A549 treated with CORT108297 at 1 μM for 4 hours (cell line): ENCODE data around the gene ATG2A. TPM values are rescaled to one million over a fixed set of nuclear protein-coding genes. Genes with fewer than 3 reads are reported as not detected.

ENCODE experiments used
- total RNA-seq: library from RNA; stranded (reverse); fragments of 200-300 nt; extraction: Qiagen RNA extraction; gene quantifications from 5 replicates; pipeline ENCODE4 v1.2.3, GENCODE V29; 2022

The ATG2A gene
- total RNA-seq = 12.4 to 25.1 TPM (median 23.4 TPM) in 5 replicates

DNA sequence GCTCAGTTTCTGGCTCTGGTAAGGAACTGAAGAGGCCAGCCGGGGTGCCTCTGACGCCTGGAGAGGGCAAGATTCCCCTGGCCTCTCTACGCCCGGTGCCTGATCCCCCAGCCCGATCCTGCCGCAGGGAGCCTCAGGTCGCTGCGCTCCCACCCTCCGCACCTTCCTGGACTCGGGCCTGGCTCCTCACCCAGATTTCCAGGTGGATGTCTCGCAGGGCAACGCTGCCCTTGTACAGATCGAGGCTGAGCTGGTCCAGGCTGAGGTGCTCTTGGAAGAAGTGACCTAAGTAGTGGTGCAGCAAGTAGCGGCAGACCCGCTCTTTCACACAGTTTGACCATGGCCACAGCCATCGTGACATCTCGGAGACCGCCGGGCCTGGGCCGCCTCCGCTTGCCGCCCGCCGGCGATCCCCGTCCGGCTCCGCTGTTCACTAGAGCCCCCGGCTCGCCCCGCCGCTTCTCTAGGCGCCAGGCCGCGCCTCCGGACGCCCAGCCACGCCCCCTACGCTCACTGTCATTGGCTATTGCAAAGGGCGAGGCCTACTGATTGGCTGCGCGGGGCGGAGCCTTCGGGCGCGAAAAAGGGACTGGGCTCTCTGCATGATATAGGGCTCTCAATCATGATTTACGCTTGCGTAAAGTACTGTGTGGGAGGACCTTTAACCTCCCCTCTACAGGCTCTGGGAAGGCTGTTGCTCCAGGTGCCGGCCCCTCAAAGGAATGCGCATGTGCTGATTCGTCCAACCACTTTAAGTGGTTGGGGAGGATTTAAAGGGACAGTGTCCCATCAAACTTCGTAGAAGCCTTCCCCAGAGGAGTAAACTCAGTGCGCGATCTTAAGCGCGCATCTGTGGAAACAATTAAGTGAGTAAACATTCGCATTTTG lies at the start of gene ATG2A:
Gene ATG2A, minus strand, starts transcription at position 435 of the 888 bp plus-strand sequence. Its CDS starts 74 bp downstream, at position 361.

DNA sequence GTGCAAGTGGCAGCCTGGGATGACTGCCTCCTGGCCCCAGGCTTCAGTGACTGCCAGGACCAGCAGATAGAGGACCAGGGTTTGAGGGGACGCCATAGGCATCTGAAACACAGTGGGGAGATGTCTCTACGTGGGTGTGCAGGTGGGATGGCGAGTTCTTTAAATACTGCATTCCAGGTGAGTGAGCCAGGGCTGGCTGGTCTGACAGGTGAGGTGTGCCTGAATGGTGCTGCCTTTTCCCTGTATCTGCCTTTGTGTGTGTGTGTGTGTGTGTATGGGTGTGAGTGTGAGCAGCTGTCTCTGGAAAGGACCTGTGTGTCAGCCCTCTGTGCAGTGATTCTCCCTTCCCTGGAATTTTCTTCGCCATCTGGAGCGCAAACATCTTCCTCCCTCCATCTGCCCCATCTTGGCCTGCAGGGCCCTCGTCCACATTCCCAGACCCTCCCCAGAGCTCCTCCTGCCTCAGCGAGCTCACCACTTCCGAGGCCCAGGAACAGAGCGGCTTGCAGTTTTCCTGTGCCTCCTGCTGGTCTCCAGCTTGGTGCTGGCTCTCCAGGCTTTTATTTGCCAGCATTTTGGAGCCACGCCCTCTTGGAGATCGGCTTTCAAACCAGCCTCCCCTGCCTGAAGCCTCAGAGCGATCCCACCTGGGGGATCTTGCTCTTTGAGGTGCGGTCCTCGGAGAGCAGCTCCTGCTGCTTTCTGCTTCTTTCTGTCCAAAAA lies 18.5 kb upstream of the ATG2A start, which contains the start of gene GPHA2:
Gene GPHA2, minus strand, starts transcription at position 535 of the 723 bp plus-strand sequence. Its CDS starts 433 bp downstream, at position 102.

DNA sequence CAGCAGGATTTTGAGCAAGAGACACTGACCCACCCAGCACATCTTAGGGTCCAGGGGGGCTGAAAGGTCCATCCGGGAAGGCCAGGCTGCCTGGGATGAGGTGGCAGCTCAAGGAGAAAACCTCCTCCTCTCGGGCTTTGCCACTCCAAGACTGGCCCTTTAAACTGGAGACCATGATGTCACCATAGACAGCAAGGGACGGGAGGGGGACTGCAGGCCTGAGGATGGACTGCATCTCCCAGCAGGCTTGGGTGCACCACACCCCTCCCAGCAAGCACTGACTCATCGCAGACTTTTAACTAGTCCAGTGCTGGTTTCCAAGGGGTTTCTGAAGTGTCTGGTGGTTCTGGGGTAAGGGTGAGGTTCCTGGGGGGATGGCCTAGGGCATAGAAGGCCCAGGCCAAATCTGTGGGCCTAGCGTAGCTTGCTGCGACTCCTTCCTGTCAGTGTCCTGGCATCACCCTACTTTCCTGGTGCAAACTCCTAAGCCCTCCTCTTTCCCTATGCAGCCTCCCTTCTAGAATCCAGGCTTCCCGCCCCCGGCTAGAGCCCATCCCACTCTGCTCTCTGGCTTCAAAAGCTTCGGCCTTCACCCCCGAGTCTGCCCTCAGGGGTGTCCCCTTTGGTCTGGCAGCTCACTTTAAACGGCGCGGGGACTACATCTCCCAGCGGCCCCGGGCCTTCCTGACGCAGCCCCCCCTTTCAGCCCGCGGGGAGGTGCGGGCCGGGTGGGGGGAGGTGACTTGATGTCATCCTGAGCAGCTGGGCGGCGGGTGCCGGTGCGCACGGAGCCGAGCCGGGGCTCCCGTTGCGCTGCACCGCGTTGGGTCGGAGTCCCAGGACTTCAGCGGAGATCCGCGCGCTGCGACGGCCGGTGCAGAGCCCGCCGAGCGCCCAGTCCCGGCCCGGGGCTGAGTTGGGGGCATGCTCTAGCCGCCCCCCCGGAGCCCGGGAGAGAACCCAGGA lies 7.2 kb upstream of the ATG2A start, which contains the start of gene PPP2R5B:
Gene PPP2R5B, plus strand, starts transcription at position 746 of the 966 bp plus-strand sequence. CDS start 1,046 bp downstream, outside the sequence.

DNA sequence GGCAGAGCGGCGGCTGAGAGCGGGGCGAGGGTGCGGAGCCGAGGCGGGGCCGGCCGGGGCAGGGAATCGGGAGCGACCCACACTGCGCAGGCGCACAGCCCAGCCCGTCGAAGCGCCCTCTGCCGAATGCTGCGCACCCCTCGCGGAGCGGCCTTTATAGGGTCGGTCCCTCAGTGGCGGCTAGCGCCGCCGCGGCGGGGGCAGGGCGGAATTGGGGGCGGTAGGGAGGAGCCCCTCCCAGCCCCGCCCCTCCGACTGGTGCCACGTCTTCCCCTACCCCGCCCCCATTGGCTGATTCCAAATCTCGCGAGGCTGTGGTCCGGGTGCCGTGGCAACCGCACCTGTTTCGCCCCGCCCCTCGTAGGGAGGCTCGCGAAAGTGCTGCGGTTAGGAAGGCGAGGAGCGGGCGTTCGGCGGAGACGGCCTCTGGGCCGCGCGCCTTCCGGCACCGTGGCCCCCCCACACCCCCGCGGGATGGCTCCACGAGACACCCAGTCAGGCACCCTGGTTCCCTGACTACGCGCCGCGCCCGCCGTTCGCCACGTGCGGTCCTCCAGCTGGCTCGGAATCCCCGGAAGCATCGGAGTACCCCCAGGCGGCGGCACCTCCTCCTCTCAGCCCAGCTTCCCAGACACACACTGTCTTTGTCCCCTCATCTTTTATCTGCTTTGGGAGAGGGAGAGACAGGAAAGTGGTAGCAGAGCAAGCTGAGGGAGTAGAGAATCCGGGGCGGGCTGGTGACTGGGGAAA lies 38.3 kb downstream of the ATG2A start, which contains the start of gene EHD1:
Gene EHD1, minus strand, starts transcription at position 128 of the 750 bp plus-strand sequence. CDS start 157 bp downstream, outside the sequence.

Other genes starting within 250 kb of the ATG2A start
- 0.15 to 0.40 TPM (median 0.23 TPM) in 5 replicates for gene NRXN2, start 194.0 kb downstream of the ATG2A start, total RNA-seq
- 1.0 to 1.5 TPM (median 1.1 TPM) in 5 replicates for gene RASGRP2, start 173.1 kb downstream of the ATG2A start, total RNA-seq
- gene PYGM, start 157.2 kb downstream of the ATG2A start, total RNA-seq = 0.18 to 0.54 TPM (median 0.25 TPM) in 5 replicates
- 162 to 230 TPM (median 166 TPM) in 5 replicates for gene SF1, start 138.7 kb downstream of the ATG2A start, total RNA-seq
- 5.7 to 11.3 TPM (median 9.6 TPM) in 5 replicates for gene MAP4K2, start 114.0 kb downstream of the ATG2A start, total RNA-seq
- 32.0 to 45.4 TPM (median 44.1 TPM) in 5 replicates for gene MEN1, start 106.7 kb downstream of the ATG2A start, total RNA-seq
- 1.0 to 3.0 TPM (median 1.8 TPM) in 5 replicates for gene CDC42BPG, start 72.6 kb downstream of the ATG2A start, total RNA-seq
- gene EHD1, start 38.6 kb downstream of the ATG2A start, total RNA-seq = 98.0 to 142 TPM (median 132 TPM) in 5 replicates
- 4.5 to 6.9 TPM (median 4.9 TPM) in 5 replicates for gene PPP2R5B, start 7.5 kb upstream of the ATG2A start, total RNA-seq
- not detected in 5 replicates for gene GPHA2, start 18.7 kb upstream of the ATG2A start, total RNA-seq
- gene MAJIN, start 54.9 kb upstream of the ATG2A start, total RNA-seq = not detected in 5 replicates
- 0.74 to 1.0 TPM (median 0.96 TPM) in 5 replicates for gene BATF2, start 79.8 kb upstream of the ATG2A start, total RNA-seq
- 167 to 196 TPM (median 191 TPM) in 5 replicates for gene ARL2, start 97.0 kb upstream of the ATG2A start, total RNA-seq
- gene SNX15, start 110.2 kb upstream of the ATG2A start, total RNA-seq = 20.7 to 25.8 TPM (median 23.6 TPM) in 5 replicates
- 33.4 to 59.7 TPM (median 56.5 TPM) in 5 replicates for gene SAC3D1, start 124.0 kb upstream of the ATG2A start, total RNA-seq
- gene NAALADL1, start 141.3 kb upstream of the ATG2A start, total RNA-seq = 0.03 TPM in 1 of 5 replicates, not detected in the others
- gene CDCA5, start 166.8 kb upstream of the ATG2A start, total RNA-seq = 56.7 to 72.8 TPM (median 69.2 TPM) in 5 replicates
- gene ZFPL1, start 167.0 kb upstream of the ATG2A start, total RNA-seq = 32.3 to 35.1 TPM (median 33.5 TPM) in 5 replicates
- 50.1 to 57.1 TPM (median 54.1 TPM) in 5 replicates for gene VPS51, start 179.0 kb upstream of the ATG2A start, total RNA-seq
- gene TM7SF2, start 194.7 kb upstream of the ATG2A start, total RNA-seq = 4.2 to 8.3 TPM (median 6.2 TPM) in 5 replicates
- gene ZNHIT2, start 200.5 kb upstream of the ATG2A start, total RNA-seq = 13.2 to 25.1 TPM (median 24.8 TPM) in 5 replicates
- gene FAU, start 204.9 kb upstream of the ATG2A start, total RNA-seq = 801 to 1,074 TPM (median 1,010 TPM) in 5 replicates
- 72.1 to 80.3 TPM (median 75.3 TPM) in 5 replicates for gene MRPL49, start 205.1 kb upstream of the ATG2A start, total RNA-seq
- 30.5 to 45.9 TPM (median 41.9 TPM) in 5 replicates for gene SYVN1, start 217.3 kb upstream of the ATG2A start, total RNA-seq